HG02610 (cell line): ENCODE data around the gene EXOC5.
"Not testable (repeated sequence)": the region's sequence is repeated elsewhere in the genome, so short reads cannot be mapped to it uniquely, and the experiment has no call there.

Experiments
- ATAC-seq: cut with Tn5 transposase; IDR thresholded peaks from one replicate; pipeline ENCODE4 v1.9.1; 2021; ENCODE audit warnings: mild to moderate bottlenecking, moderate library complexity; ENCODE audit not compliant: unreplicated experiment

EXOC5 gene

GRCh38 chr14:57261604-57262003 is 7.1 kb downstream of the EXOC5 start:
- no peak for ATAC-seq

DNA sequence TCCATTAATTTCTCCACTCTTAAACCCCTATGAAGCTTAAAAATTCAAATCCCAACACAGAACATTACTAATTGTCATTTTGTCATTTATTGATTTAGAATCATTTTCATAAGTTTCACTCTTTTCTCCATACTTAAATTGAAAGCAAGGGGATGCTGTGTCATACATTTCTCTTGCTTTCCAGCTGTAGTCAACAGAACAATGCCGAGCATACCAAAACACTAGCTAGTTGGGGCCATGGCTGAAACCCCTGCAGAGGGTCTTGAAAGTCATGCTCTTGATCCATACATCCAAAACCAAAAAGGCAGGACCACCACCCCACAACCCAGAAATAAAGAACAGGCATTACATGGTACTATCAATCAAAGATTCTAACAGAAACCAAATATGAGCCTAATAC is 9.0 kb downstream of the EXOC5 start:
- no peak for ATAC-seq

DNA sequence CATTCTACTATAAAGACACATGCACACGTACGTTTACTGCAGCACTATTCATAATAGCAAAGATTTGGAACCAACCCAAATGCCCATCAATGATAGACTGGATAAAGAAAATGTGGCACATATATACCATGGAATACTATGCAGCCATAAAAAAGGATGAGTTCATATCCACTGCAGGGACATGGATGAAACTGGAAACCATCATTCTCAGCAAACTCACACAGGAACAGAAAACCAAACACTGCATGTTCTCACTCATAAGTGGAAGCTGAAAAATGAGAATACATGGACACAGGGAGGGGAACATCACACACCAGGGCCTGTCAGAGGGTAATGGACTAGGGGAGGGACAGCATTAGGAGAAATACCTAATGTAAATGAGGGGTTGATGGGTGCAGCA is 10.5 kb downstream of the EXOC5 start:
- not testable (repeated sequence) for ATAC-seq

DNA sequence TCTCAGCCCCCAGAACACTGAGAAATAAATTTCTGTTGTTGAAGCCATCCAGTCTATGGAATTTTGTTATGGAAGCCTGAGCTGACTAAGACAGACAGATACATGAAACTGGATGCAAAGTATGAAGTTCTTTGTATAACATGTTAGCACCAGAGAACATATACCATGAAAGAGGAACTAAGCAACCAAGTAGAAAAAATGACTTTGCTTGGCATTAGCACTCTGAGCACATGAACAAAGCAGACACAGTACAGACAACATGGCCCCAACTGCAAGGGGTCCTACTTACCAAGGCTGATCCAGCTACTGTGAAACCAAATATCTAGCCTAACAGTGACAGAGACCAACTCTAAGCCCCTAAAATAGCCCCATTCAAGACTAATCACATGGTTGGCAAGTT is 13.8 kb downstream of the EXOC5 start:
- ATAC-seq, result peak; percentile 89

GRCh38 chr14:57246933-57247657 is 21.6 kb downstream of the EXOC5 start:
- ATAC-seq, result no peak

DNA sequence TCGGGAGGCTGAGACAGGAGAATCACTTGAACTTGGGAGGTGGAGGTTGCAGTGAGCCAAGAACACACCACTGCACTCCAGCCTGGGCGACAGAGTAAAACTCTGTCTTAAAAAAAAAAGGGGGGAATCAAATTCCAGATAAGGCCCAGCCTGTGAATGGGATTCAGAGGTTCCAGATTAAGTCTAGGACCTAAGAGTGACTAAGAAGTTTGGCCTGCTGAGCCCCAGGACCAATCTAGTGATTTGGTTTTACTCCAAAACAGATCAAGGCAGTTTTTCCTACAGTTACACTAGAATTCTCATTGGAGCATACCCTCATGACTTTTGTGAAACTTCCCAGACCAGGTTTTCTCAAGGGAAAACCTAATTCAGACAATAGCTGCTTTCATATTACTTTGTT is 22.8 kb downstream of the EXOC5 start:
- ATAC-seq, result no peak

GRCh38 chr14:57244106-57244505 is 24.6 kb downstream of the EXOC5 start:
- ATAC-seq, result no peak

GRCh38 chr14:57243320-57243719 is 25.4 kb downstream of the EXOC5 start:
- ATAC-seq, result no peak

- ATAC-seq, result not testable (repeated sequence)
These were observed 28.6 kb downstream of the EXOC5 start for GRCh38 chr14:57240115-57240514.

- ATAC-seq, result no peak
These were observed 36.7 kb downstream of the EXOC5 start for GRCh38 chr14:57232006-57232405.

GRCh38 chr14:57228320-57228719 is 40.4 kb downstream of the EXOC5 start:
- ATAC-seq, result not testable (repeated sequence)

GRCh38 chr14:57227083-57227482 is 41.6 kb downstream of the EXOC5 start:
- peak; percentile 82 for ATAC-seq

- no peak for ATAC-seq
These were observed 46.8 kb downstream of the EXOC5 start for GRCh38 chr14:57221931-57222330.

DNA sequence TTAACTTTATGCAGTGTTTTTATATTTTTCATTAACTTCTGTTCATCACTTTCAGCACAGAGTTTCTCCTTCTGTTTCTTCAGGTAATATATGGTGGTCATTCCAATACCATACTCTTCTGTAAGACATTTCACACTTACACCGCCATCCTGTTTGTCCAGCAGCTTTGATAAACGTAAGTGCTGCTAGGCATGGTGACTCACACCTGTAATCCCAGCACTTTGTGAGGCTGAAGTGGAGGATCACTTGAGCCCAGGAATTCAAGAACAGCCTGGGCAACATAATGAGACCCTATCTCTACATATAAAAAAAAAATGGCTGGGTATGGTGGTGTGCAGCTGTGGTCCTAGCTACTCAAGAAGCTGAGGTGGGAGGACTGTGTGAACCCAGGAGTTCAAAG is 55.8 kb downstream of the EXOC5 start:
- ATAC-seq, result no peak

DNA sequence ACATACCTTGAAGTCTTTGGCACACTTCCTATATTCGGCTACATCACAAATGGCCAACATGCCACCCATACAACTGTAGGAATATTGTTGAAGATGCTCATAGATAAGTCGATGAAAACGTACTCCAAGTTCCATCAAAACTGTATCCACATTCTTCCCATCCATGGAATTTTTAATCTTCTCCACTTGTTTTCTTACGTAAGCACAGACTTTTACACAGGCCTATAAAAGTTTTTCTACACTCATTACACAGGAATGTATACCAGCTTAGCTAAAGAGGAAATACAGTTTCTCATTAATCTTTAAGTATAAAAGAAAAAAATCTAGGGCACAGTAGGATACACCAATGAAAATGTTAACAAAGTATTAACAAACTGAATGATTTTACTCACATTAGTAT is 59.1 kb downstream of the EXOC5 start:
- ATAC-seq, result no peak

DNA sequence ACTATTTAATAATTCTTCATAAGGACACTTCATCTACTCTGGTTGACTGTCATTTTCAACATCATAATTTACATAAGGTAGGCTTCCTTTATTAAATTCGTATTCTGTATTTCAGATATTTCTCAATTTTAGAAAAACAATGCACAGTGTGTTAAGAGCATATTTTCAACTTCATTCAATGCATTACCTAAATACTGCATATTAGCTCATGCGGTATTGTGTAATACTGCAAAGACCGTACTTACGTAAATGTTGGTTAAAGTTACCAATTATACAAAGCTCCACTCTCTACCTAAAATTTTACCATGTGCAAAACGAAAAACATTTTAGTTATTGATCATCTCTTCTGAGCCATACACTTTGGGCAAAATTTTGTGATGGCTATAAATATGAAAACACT is 62.8 kb downstream of the EXOC5 start:
- ATAC-seq, result no peak

DNA sequence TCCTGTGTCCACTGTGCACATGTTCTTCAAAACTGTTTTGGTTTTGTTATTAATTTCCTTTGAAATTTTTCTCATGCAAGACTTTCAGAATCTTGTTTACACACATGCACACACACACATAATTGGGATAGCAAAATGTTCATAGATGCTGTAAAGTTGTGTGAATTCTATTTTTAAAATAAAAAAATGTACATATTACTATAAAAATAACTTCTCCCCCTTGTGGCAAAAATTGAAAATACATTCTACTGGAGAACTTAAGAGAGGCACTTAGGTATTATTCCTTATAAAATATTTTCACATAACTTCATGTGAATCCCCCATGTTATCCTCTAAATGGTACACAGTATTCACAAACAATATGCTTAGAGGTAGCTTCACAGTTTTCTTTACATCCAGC is 66.0 kb downstream of the EXOC5 start:
- not testable (repeated sequence) for ATAC-seq

- ATAC-seq, result no peak
These were observed 68.8 kb downstream of the EXOC5 start for GRCh38 chr14:57199921-57200320.

GRCh38 chr14:57189070-57189469 is 79.6 kb downstream of the EXOC5 start:
- no peak for ATAC-seq

- ATAC-seq, result no peak
These were observed 85.8 kb downstream of the EXOC5 start for GRCh38 chr14:57182760-57183503.

DNA sequence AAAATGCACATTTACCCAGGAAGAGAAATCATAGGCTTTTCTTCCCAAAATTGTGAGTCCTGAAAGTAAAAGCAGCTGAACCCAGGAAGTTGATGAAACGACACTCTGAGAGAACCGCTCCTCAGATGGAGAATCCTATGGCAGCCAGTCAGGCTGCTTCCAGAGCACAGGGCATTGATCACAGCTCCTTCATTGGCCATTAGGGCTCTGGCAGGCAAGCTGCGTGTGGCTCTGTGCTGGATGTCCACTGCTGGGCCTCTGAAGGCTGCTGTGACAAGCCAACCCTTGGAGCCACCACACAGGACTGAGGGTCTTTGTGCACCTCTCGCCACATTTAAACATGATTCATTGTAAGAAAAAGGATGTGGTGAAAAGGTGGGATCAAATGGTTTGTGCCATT is 89.4 kb downstream of the EXOC5 start:
- ATAC-seq, result no peak

- no peak for ATAC-seq
These were observed 94.2 kb downstream of the EXOC5 start for GRCh38 chr14:57174466-57174865.
